ENCODE data around the gene SEMA4A. TPM values are rescaled to one million over a fixed set of nuclear protein-coding genes. Genes with fewer than 3 reads are reported as not detected.
"Not testable (repeated sequence)": the region's sequence is repeated elsewhere in the genome, so short reads cannot be mapped to it uniquely, and the experiment has no call there.

Gene SEMA4A
- total and polyA plus RNA-seq, 4 donors, result 22.7 to 54.9 (median 36.9) TPM

DNA sequence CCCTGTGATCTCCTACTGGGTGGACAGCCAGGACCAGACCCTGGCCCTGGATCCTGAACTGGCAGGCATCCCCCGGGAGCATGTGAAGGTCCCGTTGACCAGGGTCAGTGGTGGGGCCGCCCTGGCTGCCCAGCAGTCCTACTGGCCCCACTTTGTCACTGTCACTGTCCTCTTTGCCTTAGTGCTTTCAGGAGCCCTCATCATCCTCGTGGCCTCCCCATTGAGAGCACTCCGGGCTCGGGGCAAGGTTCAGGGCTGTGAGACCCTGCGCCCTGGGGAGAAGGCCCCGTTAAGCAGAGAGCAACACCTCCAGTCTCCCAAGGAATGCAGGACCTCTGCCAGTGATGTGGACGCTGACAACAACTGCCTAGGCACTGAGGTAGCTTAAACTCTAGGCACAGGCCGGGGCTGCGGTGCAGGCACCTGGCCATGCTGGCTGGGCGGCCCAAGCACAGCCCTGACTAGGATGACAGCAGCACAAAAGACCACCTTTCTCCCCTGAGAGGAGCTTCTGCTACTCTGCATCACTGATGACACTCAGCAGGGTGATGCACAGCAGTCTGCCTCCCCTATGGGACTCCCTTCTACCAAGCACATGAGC is 23.3 kb downstream of the SEMA4A start:
- Histone ChIP-seq H3K27ac (ENCODE audit: low read depth in 1 of 2, low read length in 1 of 2) (no peak overlapping the region), H3K9me3 (ENCODE audit: control insufficient read depth in 4 of 4, insufficient read depth in 3 of 4, low read length in 3 of 4) (peaks cover 0 to 2% (median 0%) of the 10 kb centered on the region in 4 donors), H3K36me3 (ENCODE audit: control insufficient read depth in 4 of 4, insufficient read depth in 4 of 4, low read length in 4 of 4) (peaks cover 0 to 18% (median 0%) of the 10 kb centered on the region in 4 donors), H3K9ac (ENCODE audit: insufficient read depth in 1 of 2, low read length in 2 of 2) (no peak overlapping the region), H3K27me3 (ENCODE audit: control insufficient read depth in 3 of 3, insufficient read depth in 3 of 3, low read length in 2 of 3) (no peaks in the 10 kb centered on the region), H3K4me1 (ENCODE audit: control insufficient read depth in 5 of 5, insufficient read depth in 5 of 5, low read length in 5 of 5) (no peaks in the 10 kb centered on the region), H3K4me3 (no peak overlapping the region)
- no peak for DNase-seq
- TF ChIP-seq, protein P1, sequence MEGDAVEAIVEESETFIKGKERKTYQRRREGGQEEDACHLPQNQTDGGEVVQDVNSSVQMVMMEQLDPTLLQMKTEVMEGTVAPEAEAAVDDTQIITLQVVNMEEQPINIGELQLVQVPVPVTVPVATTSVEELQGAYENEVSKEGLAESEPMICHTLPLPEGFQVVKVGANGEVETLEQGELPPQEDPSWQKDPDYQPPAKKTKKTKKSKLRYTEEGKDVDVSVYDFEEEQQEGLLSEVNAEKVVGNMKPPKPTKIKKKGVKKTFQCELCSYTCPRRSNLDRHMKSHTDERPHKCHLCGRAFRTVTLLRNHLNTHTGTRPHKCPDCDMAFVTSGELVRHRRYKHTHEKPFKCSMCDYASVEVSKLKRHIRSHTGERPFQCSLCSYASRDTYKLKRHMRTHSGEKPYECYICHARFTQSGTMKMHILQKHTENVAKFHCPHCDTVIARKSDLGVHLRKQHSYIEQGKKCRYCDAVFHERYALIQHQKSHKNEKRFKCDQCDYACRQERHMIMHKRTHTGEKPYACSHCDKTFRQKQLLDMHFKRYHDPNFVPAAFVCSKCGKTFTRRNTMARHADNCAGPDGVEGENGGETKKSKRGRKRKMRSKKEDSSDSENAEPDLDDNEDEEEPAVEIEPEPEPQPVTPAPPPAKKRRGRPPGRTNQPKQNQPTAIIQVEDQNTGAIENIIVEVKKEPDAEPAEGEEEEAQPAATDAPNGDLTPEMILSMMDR (IDR thresholded peaks at IDR 0.05; ENCODE audit: control extremely low read depth, extremely low read depth), result no peak
- no peak for ATAC-seq (ENCODE audit: insufficient read depth, low FRiP score)
- WGBS, 2 donors, result 85 to 90% methylated on average over 12 of the region's 12 CpGs

DNA sequence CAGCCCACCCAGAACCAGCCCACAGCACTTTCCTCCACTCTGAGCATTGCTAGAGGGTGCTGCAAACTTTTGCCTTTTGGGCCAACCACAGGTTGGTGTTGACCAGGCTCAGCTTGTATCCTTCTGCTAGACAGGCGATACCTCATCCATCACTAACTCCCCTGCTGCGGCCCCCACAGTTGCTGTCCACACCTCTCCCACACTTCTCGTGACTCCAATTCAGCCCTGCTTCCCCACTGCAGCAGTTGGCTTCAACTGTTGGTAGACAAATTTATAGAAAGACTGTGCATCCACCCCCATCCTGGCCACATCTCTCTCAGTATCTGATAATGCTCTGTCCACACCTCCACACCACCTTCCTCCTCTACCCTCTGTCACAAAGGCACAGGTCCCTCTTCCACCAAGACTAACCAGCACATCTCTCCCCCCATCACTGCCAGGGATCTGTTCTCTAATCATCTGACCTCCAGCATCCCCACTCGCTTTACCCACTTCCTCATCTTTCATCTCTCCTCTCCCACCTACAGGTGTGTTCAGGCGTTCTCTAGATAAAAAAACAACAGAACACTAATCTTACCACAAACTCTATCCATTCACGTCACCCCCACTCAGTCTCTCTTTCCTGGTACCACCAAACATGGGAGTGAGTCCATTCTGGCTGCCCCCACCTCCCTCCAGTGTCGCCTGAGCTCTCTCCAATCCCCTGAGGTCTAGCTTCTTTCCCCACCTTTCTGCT is 24.7 kb downstream of the SEMA4A start:
- TF ChIP-seq, protein P1 (IDR thresholded peaks at IDR 0.05; ENCODE audit: control extremely low read depth, extremely low read depth), result no peak
- H3K9me3 ChIP-seq (ENCODE audit: control insufficient read depth in 4 of 4, insufficient read depth in 3 of 4, low read length in 3 of 4), result peaks cover 0 to 2% (median 0%) of the 10 kb centered on the region in 4 donors
- H3K36me3 ChIP-seq (ENCODE audit: control insufficient read depth in 4 of 4, insufficient read depth in 4 of 4, low read length in 4 of 4), result peaks cover 0 to 15% (median 0%) of the 10 kb centered on the region in 4 donors
- H3K4me3 ChIP-seq, result no peak overlapping the region
- H3K27ac ChIP-seq (ENCODE audit: low read depth in 1 of 2, low read length in 1 of 2), result no peak overlapping the region
- H3K4me1 ChIP-seq (ENCODE audit: control insufficient read depth in 5 of 5, insufficient read depth in 5 of 5, low read length in 5 of 5), result no peaks in the 10 kb centered on the region
- WGBS, 2 donors, result 74 to 85% methylated on average over 7 of the region's 7 CpGs
- ATAC-seq (ENCODE audit: insufficient read depth, low FRiP score), result no peak
- no peak overlapping the region for H3K9ac ChIP-seq (ENCODE audit: insufficient read depth in 1 of 2, low read length in 2 of 2)
- no peak for DNase-seq
- no peaks in the 10 kb centered on the region for H3K27me3 ChIP-seq (ENCODE audit: control insufficient read depth in 3 of 3, insufficient read depth in 3 of 3, low read length in 2 of 3)

DNA sequence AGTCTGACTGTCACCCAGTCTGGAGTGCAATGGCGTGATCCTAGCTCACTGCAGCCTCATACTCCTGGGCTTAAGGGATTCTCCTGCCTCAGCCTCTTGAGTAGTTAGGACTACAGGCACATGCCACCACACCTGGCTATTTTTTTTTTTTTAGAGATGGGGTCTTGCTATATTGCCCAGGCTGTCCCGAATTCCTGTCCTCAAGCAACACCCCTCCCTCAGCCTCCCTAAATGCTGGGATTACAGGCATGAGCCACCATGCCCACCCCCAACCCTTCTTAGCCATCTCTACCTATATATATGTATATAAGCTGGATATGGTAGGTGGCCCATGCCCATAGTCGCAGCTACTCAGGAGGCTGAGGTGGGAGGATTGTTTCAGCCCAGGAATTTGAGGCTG is 27.1 kb downstream of the SEMA4A start:
- H3K36me3 ChIP-seq (ENCODE audit: control insufficient read depth in 4 of 4, insufficient read depth in 4 of 4, low read length in 4 of 4), result peaks cover 0 to 8% (median 0%) of the 10 kb centered on the region in 4 donors
- H3K9ac ChIP-seq (ENCODE audit: insufficient read depth in 1 of 2, low read length in 2 of 2), result no peak overlapping the region
- WGBS, 2 donors, result 95 to 98% methylated on average over 3 of the region's 3 CpGs
- H3K27me3 ChIP-seq (ENCODE audit: control insufficient read depth in 3 of 3, insufficient read depth in 3 of 3, low read length in 2 of 3), result no peaks in the 10 kb centered on the region
- no peak overlapping the region for H3K4me3 ChIP-seq
- DNase-seq, result no peak
- peak overlapping the region in 1 of 2 donors; percentile 37 for H3K27ac ChIP-seq (ENCODE audit: low read depth in 1 of 2, low read length in 1 of 2)
- H3K4me1 ChIP-seq (ENCODE audit: control insufficient read depth in 5 of 5, insufficient read depth in 5 of 5, low read length in 5 of 5), result no peaks in the 10 kb centered on the region
- no peaks in the 10 kb centered on the region for H3K9me3 ChIP-seq (ENCODE audit: control insufficient read depth in 4 of 4, insufficient read depth in 3 of 4, low read length in 3 of 4)
- ATAC-seq (ENCODE audit: insufficient read depth, low FRiP score), result no peak
- TF ChIP-seq, protein P1 (IDR thresholded peaks at IDR 0.05; ENCODE audit: control extremely low read depth, extremely low read depth), result no peak

DNA sequence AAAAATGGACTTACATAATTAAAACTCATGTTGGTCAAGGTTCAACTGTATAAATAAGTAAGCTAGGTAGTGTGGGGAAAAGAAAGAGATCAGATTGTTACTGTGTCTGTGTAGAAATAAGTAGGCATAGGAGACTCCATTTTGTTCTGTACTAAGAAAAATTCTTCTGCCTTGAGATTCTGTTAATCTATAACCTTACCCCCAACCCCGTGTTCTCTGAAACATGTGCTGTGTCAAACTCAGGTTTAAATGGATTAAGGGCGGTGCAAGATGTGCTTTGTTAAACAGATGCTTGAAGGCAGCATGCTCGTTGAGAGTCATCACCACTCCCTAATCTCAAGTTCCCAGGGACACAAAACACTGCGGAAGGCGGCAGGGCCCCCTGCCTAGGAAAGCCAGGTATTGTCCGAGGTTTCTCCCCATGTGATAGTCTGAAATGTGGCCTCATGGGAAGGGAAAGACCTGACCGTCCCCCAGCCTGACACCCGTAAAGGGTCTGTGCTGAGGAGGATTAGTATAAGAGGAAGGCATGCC is 28.1 kb downstream of the SEMA4A start:
- not testable (repeated sequence) for H3K27me3 ChIP-seq (ENCODE audit: control insufficient read depth in 3 of 3, insufficient read depth in 3 of 3, low read length in 2 of 3); H3K9me3 ChIP-seq (ENCODE audit: control insufficient read depth in 4 of 4, insufficient read depth in 3 of 4, low read length in 3 of 4); DNase-seq; H3K9ac ChIP-seq (ENCODE audit: insufficient read depth in 1 of 2, low read length in 2 of 2); H3K36me3 ChIP-seq (ENCODE audit: control insufficient read depth in 4 of 4, insufficient read depth in 4 of 4, low read length in 4 of 4); ATAC-seq (ENCODE audit: insufficient read depth, low FRiP score); H3K27ac ChIP-seq (ENCODE audit: low read depth in 1 of 2, low read length in 1 of 2); H3K4me3 ChIP-seq; H3K4me1 ChIP-seq (ENCODE audit: control insufficient read depth in 5 of 5, insufficient read depth in 5 of 5, low read length in 5 of 5)
- WGBS, 2 donors, result 49 to 70% methylated on average over 8 of the region's 8 CpGs

DNA sequence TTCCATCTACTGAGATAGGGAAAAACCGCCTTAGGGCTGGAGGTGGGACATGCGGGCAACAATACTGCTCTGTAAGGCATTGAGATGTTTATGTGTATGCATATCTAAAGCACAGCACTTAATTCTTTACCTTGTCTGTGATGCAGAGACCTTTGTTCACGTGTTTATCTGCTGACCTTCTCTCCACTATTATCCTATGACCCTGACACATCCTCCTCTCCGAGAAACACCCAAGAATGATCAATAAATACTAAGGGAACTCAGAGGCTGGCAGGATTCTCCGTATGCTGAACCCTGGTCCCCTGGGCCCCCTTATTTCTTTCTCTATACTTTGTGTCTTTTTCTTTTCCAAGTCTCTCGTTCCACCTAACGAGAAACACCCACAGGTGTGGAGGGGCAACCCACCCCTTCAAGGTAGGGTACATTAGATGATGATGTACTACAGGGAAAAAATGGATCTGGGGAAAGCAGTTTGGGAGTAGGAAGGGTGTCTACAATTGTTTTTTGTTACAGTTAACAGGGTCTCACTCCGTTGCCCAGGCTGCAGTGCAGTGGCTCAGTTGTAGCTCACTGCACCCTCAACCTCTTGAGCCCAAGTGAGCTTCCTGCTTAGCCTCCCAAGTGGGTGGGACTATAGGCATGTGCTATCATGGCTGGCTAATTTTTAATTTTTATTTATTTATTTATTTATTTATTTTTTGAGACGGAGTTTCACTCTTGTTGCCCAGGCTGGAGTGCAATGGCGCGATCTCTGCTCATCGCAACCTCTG is 28.8 kb downstream of the SEMA4A start:
- H3K9me3 ChIP-seq (ENCODE audit: control insufficient read depth in 4 of 4, insufficient read depth in 3 of 4, low read length in 3 of 4); H3K4me3 ChIP-seq; H3K9ac ChIP-seq (ENCODE audit: insufficient read depth in 1 of 2, low read length in 2 of 2); H3K27ac ChIP-seq (ENCODE audit: low read depth in 1 of 2, low read length in 1 of 2); H3K27me3 ChIP-seq (ENCODE audit: control insufficient read depth in 3 of 3, insufficient read depth in 3 of 3, low read length in 2 of 3); H3K4me1 ChIP-seq (ENCODE audit: control insufficient read depth in 5 of 5, insufficient read depth in 5 of 5, low read length in 5 of 5); H3K36me3 ChIP-seq (ENCODE audit: control insufficient read depth in 4 of 4, insufficient read depth in 4 of 4, low read length in 4 of 4); DNase-seq; ATAC-seq (ENCODE audit: insufficient read depth, low FRiP score): not testable (repeated sequence)
- WGBS, 2 donors, result 86 to 88% methylated on average over 12 of the region's 12 CpGs

All from lung (tissue), 12 donors.